Activated CD8-positive, alpha-beta T cell treated with anti-CD3 and anti-CD28 coated beads, Interleukin-2, amount 10 ng/mL, durations not matched to agents 7 days and 5 days (primary cell): ENCODE results near the gene IQSEC1. TPM values are rescaled to one million over a fixed set of nuclear protein-coding genes. Genes with fewer than 3 reads are reported as not detected.
A peak's percentile ranks its signal among the peaks of the same experiment; 100 is the strongest.

Experiments used
- ATAC-seq: fragments of 150-1000 bp; cut with Tn5 transposase; one replicate; pipeline ENCODE4 v1.10.0; 2021; ENCODE audit warnings: moderate library complexity
- CTCF ChIA-PET: fragments of 350-600 bp; sonication (Branson Sonifier 250); formaldehyde crosslinking; loops from one replicate; lab custom pipeline; 2021; ENCODE audit warnings: antibody characterized with exemption; lab: Charles Lee
- POLR2A ChIA-PET: fragments of 350-600 bp; sonication (Branson Sonifier 250); formaldehyde crosslinking; loops from one replicate; lab custom pipeline; 2021; ENCODE audit warnings: antibody characterized with exemption; lab: Charles Lee
- DNase-seq: peaks from one replicate; pipeline ENCODE4 v3.0.0-alpha.2; 2020
- H3K27ac Mint-ChIP-seq: one replicate; pipeline ENCODE4 v1.8.0; 2021; ENCODE audit warnings: mild to moderate bottlenecking, mixed read lengths
- H3K27me3 Mint-ChIP-seq: one replicate; pipeline ENCODE4 v1.8.0; 2021; ENCODE audit warnings: low read depth, mixed read lengths
- H3K36me3 Mint-ChIP-seq: one replicate; pipeline ENCODE4 v1.8.0; 2021; ENCODE audit warnings: low read depth, mixed read lengths
- H3K4me1 Mint-ChIP-seq: one replicate; pipeline ENCODE4 v1.8.0; 2021; ENCODE audit warnings: low read depth, mixed read lengths
- H3K4me3 Mint-ChIP-seq: one replicate; pipeline ENCODE4 v1.8.0; 2021; ENCODE audit warnings: mild to moderate bottlenecking, mixed read lengths
- H3K9me3 Mint-ChIP-seq: one replicate; pipeline ENCODE4 v1.8.0; 2022; ENCODE audit warnings: mixed read lengths; ENCODE audit not compliant: insufficient read depth
- total RNA-seq, 2 experiments: library from RNA; stranded (reverse); gene quantifications; one replicate each; pipeline ENCODE4 v1.2.3, GENCODE V29; 2021

IQSEC1 gene
- total RNA-seq, 2 experiments from 2014 or later, result 47.8 to 53.8 TPM

DNA sequence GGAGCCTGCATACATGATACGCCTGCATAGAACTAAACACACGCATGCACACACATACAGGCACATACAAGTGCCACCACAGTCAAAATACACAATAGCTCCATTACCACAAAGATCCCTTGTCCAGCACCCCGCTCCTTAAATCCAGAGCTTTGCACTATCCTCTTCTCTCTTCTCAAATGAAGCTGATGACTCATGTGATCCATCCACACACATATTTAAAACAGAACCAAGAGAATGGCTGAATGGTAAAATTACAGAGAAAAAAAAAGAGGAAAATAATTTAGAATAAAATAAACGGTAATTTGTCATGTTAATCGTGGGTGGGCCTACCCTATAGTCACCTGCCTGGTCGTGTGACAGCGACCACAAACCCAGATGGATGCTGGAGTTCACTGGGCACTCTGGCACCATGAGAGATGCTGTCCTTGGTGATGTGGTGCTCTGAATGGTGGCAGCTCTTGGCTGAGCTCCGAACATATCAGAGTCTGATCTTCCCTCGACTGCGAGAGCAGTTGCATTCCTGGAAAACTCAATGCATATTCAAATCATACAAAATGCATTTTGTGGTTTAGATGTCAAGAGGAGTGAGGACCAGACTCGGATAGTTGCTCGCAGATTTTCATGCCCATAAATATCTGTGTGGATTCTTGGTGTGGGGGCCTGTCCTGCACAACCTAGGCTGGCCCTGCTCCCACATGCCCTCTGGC lies 8.9 kb downstream of the IQSEC1 start:
- H3K4me3 Mint-ChIP-seq, result no peak overlapping the region
- peaks cover 43% of the 10 kb centered on the region for H3K4me1 Mint-ChIP-seq
- ATAC-seq (no peak), DNase-seq (no peak)
- ChIA-PET POLR2A (interaction anchor here (0.7 kb wide), 1 partner anchor 9 kb away, joined by 3 read pairs; no protein-coding TSS in a partner anchor), CTCF (interaction anchor here (1.8 to 1.9 kb wide), 2 partner anchors 28 to 70 kb away, joined by 4 to 7 read pairs; no protein-coding TSS in a partner anchor)
- no peak overlapping the region for H3K27ac Mint-ChIP-seq
- no peaks in the 10 kb centered on the region for H3K27me3 Mint-ChIP-seq
- H3K9me3 Mint-ChIP-seq, result no peaks in the 10 kb centered on the region
- H3K36me3 Mint-ChIP-seq, result peaks cover 37% of the 10 kb centered on the region

DNA sequence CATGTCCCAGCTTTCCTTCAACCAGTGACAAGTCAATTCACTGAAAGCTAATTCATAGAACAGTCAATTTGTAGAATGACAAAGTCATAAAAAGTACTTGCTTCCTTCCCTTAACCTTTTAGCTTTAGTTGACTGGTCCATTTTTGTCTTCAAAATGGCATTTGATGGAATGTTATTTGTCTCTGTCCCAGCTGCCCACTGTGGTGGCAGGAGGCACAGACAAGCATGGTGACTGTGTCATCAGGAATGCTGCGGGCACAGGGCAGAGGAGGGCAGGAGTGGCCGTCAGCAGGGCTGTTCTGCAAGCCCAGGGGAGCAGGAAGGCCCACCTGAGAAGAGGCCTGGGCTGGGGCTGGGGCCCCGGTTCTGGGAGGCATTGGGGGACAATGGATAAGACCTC lies 10.0 kb downstream of the IQSEC1 start:
- H3K27me3 Mint-ChIP-seq, result no peaks in the 10 kb centered on the region
- ChIA-PET POLR2A (no interaction called here), CTCF (interaction anchor here (1.8 to 1.9 kb wide), 2 partner anchors 29 to 69 kb away, joined by 4 to 7 read pairs; no protein-coding TSS in a partner anchor)
- H3K4me3 Mint-ChIP-seq, result no peak overlapping the region
- peaks cover 29% of the 10 kb centered on the region for H3K36me3 Mint-ChIP-seq
- no peak for DNase-seq
- H3K9me3 Mint-ChIP-seq, result no peaks in the 10 kb centered on the region
- ATAC-seq, result no peak
- peaks cover 32% of the 10 kb centered on the region for H3K4me1 Mint-ChIP-seq
- no peak overlapping the region for H3K27ac Mint-ChIP-seq

DNA sequence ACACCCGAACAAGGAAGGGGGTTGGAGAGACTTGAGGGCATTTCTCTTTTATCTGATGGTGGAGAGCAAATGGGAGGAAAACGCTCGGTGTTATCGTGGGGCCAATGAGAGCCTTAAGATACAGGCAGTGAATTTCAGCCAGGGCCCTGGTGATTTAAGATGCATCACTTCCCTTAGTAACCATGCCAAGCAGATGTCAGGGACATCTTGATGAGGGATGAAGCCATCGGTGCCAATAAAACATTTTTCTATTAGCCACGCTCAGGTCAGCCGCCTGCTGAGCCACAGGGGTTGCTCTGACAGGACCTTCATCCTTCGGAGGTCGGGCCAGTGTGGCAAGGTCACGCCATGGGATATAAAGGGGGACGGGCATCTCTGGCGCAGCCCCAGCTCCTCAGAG lies 10.6 kb downstream of the IQSEC1 start:
- H3K4me1 Mint-ChIP-seq, result peaks cover 28% of the 10 kb centered on the region
- no peaks in the 10 kb centered on the region for H3K27me3 Mint-ChIP-seq
- no peak overlapping the region for H3K27ac Mint-ChIP-seq
- no peaks in the 10 kb centered on the region for H3K9me3 Mint-ChIP-seq
- DNase-seq (no peak), ATAC-seq (no peak)
- CTCF ChIA-PET, result interaction anchor here (1.8 to 1.9 kb wide), 2 partner anchors 29 to 68 kb away, joined by 4 to 7 read pairs; no protein-coding TSS in a partner anchor
- POLR2A ChIA-PET, result no interaction called here
- no peak overlapping the region for H3K4me3 Mint-ChIP-seq
- H3K36me3 Mint-ChIP-seq, result peaks cover 26% of the 10 kb centered on the region

DNA sequence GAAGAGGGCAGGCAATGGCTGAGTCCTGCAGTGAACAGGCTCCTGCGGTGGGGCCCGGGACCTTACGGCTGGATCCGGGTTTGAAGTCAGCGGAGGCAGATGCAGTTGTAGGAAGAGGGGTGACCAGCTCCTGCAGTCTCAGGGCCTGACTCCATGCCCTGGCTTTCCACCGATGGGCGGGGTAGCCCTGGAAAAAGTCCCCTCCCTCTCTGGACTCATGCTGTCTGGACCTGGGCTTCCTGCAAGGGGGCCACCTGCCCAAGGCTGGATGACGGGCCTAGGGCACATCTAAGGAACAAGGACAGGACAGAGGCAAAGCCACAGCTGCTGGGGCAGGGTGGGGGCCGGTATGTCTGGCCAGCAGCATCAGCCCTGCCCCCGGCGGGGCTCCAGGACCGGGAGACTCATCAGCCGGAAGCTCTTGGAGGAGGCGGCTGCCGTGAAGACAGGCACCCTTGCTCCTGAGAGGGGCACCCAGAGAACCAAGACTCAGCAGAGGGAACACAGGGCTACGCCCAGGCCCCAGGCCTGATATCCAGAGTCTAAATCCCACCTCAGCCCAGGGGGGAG lies 12.8 kb downstream of the IQSEC1 start:
- ATAC-seq (no peak), DNase-seq (no peak)
- Mint-ChIP-seq H3K9me3 (no peaks in the 10 kb centered on the region), H3K4me3 (no peak overlapping the region), H3K36me3 (peaks cover 17% of the 10 kb centered on the region), H3K4me1 (peaks cover 7% of the 10 kb centered on the region), H3K27me3 (no peaks in the 10 kb centered on the region), H3K27ac (no peak overlapping the region)
- POLR2A ChIA-PET, result no interaction called here
- CTCF ChIA-PET, result no interaction called here

DNA sequence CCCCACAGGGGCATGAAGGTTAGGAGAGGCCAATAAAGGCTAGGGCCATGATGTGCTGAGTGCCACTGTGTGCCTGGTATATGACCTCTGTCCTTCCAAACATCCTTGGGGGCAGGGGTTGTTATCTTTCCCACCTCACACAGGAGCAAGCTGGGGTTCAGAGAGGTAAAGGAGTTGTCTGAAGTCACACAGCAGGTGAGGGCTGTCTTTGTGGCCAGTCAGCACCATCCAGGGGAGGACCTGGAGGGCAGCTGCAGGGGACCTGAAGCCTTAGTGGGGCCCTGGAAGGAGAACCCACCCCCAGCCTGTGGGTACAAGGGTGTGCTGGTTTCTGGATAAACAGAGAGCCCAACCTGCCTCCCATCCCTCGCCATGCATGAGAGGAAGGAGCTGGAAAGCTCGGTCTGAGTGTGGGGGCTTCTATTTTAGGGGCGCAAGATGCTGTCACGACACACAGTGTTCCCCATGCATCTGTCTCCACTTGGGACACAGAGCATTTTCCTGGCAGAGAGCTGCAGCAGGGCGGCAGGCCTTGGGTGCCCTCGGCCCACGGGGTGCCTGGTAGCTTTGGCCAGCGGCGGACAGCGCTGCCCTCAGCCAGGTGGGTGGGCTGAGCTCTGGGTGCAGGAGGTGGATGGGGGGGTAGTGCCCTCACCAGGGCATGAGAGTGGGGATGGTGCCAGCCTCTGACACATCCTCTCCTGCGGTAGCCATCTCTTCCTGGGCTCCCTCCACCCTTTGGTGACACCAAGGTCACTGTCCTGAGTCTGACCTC lies 14.7 kb downstream of the IQSEC1 start:
- Mint-ChIP-seq H3K9me3 (no peaks in the 10 kb centered on the region), H3K36me3 (peaks cover 10% of the 10 kb centered on the region), H3K4me1 (peaks cover 1% of the 10 kb centered on the region), H3K27me3 (no peaks in the 10 kb centered on the region), H3K4me3 (no peak overlapping the region), H3K27ac (no peak overlapping the region)
- POLR2A ChIA-PET, result no interaction called here
- DNase-seq (no peak), ATAC-seq (no peak)
- CTCF ChIA-PET, result interaction anchor here (1.2 kb wide), 1 partner anchor 10 kb away, joined by 3 read pairs; no protein-coding TSS in a partner anchor

DNA sequence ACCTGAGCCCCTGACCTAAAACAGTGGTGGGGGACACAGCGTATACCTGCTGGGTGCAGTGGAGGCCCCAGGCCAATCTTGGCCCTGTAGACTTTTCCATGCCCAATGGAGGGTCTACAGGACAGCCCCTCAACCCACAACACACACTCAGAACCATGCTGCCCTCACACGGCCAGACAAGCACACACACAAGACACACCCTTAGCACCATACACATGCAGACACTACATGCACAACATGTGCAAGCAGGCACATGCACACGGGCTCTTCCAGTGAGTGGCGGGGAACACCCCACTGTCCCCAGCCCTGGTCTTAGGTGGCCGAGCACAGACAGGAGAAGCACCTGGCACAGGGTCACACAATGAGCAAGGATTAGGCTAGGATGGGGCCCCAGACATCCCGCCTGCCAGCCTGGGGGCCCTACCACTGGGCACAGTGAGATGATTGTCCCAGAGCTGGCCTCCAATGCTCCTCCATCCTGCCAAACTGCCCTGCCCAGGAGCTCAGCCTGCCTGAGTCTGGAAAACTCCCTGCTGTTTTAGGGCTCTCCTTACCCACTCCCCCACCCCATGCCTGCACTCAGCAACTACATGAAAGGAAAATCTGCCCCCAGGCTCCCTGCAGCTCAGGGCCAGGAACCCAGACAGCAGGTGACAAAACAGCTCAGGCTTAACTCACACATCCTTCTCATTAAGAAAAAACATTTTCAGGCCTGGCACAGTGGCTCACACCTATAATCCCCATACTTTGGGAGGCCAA lies 15.8 kb downstream of the IQSEC1 start:
- peak overlapping the region; percentile 70 for H3K27ac Mint-ChIP-seq
- ATAC-seq (no peak), DNase-seq (no peak)
- H3K36me3 Mint-ChIP-seq, result peaks cover 4% of the 10 kb centered on the region
- no peak overlapping the region for H3K4me3 Mint-ChIP-seq
- H3K4me1 Mint-ChIP-seq, result peaks cover 2% of the 10 kb centered on the region
- POLR2A ChIA-PET, result interaction anchor here (0.9 kb wide), 1 partner anchor 9 kb away, joined by 3 read pairs; no protein-coding TSS in a partner anchor
- CTCF ChIA-PET, result no interaction called here
- H3K27me3 Mint-ChIP-seq, result no peaks in the 10 kb centered on the region
- no peaks in the 10 kb centered on the region for H3K9me3 Mint-ChIP-seq

DNA sequence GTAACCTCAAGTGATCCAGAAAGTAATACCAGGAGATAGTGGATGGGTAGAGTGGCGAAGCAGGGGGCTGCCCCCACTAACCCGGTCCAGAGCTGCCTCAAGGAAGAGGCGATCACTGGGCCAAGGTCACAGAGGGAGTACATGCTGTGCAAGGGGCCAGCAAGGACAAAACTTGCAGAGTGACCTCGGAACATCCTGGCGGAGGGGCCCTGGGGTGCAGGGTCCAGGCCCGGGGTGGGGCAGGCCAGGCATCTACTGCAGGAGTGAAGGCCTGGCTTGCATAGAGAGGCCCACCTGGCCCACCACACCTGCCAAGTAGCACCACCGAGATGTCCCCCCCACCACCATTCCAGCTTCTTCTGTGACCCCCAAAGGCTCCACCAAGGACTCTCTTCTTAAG lies 17.6 kb downstream of the IQSEC1 start:
- Mint-ChIP-seq H3K27me3 (no peaks in the 10 kb centered on the region), H3K9me3 (no peaks in the 10 kb centered on the region), H3K4me3 (no peak overlapping the region), H3K36me3 (peaks cover 4% of the 10 kb centered on the region), H3K27ac (no peak overlapping the region), H3K4me1 (peaks cover 16% of the 10 kb centered on the region)
- POLR2A ChIA-PET, result interaction anchor here (0.6 kb wide), 1 partner anchor 9 kb away, joined by 3 read pairs; no protein-coding TSS in a partner anchor
- CTCF ChIA-PET, result no interaction called here
- ATAC-seq (no peak), DNase-seq (no peak)

DNA sequence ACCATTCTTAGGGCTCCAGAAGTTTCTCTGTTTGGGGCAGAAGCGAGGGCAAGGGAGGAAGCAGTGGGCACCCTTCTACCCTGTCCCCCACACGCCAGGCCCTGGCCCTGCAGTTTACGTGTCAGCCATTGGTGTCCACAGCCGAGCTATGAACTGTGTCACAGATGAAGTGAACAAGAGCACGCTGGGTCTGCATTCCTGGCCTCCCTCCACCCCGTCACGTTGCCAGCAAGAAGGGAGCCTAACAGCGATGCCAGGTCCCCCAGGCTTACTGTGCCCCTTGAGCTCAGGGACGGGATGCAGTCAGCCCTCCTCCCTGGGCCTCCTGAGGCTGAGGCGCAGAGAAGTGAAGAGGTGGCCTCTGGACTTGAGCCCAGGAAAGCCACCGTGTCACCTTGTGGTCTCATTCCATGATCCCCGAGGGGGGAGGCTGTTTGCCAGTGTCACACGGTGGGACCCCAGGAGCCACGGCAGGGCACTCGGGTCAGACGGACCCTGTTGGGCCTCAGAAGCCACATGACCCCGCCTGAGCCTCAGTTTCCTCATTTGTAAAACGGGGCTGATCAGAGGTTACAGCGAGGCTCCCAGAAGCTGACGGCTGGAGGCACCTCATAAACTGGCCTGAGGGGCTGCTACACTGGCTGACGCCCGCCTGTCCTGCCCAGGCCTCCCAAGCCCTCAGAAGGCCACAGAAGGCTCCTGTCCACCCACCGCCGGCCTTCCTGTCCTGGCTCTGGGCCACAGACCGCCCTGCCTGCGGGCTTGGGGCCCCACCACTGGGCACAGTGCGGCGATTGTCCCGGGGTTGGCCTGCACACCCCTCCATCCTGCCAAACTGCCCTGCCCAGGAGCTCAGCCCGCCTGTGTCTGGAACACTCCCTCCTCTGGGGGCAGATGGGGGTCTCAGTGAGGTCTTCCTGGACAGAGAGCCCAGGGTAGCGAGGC lies 18.6 kb downstream of the IQSEC1 start:
- Mint-ChIP-seq H3K4me1 (peaks cover 16% of the 10 kb centered on the region), H3K27me3 (no peaks in the 10 kb centered on the region), H3K27ac (no peak overlapping the region), H3K4me3 (no peak overlapping the region), H3K9me3 (no peaks in the 10 kb centered on the region), H3K36me3 (peaks cover 2% of the 10 kb centered on the region)
- POLR2A ChIA-PET, result interaction anchor here (0.6 kb wide), 1 partner anchor 10 kb away, joined by 3 read pairs; no protein-coding TSS in a partner anchor
- no peak for DNase-seq
- CTCF ChIA-PET, result no interaction called here
- ATAC-seq, result no peak

DNA sequence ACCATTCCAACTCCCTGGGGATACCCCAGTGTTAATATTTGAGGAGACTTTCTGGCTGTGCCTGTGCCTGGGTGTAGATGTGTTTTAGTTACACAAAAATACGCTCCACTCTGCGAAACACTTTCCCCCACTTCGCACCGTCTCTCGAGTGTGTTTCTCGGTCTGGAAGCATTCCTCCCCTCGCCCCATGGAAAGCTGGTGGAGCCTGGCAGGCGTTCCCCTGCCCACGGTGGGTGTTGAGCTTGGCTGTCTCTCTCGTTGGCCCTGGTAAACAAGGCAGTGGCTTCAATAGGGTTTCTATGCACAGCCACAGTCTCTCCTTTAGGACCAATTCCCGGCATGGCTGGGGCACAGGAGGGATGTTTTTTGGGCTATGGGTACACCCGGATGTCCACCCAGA lies 19.3 kb downstream of the IQSEC1 start:
- Mint-ChIP-seq H3K4me1 (peaks cover 16% of the 10 kb centered on the region), H3K36me3 (no peaks in the 10 kb centered on the region), H3K27ac (no peak overlapping the region), H3K4me3 (no peak overlapping the region), H3K9me3 (no peaks in the 10 kb centered on the region), H3K27me3 (no peaks in the 10 kb centered on the region)
- ChIA-PET CTCF (no interaction called here), POLR2A (no interaction called here)
- DNase-seq, result no peak
- ATAC-seq, result no peak

DNA sequence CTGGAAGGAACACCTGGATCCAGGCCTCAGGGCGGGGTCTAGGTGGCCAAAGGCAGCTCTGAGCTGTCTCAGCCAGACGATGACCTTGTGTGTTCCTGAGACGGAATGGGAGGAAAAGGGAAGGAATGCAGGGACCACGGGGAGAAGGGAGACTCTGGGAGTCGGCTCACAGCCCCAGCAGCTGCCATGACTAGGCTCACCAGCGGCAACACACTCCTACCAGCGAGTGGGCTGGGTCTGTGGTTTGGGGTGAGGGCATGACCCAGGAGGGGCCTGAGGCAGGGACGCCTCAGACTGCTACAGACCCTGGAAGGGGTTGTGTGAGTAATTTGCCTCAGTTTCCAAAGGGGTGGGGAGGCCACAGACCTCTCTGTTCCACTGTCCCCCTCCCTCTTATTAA lies 19.8 kb downstream of the IQSEC1 start:
- POLR2A ChIA-PET, result no interaction called here
- Mint-ChIP-seq H3K4me1 (peaks cover 20% of the 10 kb centered on the region), H3K4me3 (no peak overlapping the region), H3K27ac (no peak overlapping the region), H3K27me3 (no peaks in the 10 kb centered on the region), H3K36me3 (no peaks in the 10 kb centered on the region), H3K9me3 (no peaks in the 10 kb centered on the region)
- no peak for ATAC-seq
- CTCF ChIA-PET, result no interaction called here
- DNase-seq, result no peak
